Ectodermal cell (in vitro differentiated cells): ENCODE data around the gene KIF17.

ENCODE experiments used
- H3K27ac ChIP-seq: 2 replicates; pipeline ENCODE4 v1.7.0; 2013; ENCODE audit warnings: mild to moderate bottlenecking, low read depth, low read length; ENCODE audit not compliant: insufficient read depth, poor library complexity, severe bottlenecking
- H3K27me3 ChIP-seq: 2 replicates; pipeline ENCODE4 v1.7.0; 2013; ENCODE audit warnings: mild to moderate bottlenecking, low read length; ENCODE audit not compliant: insufficient read depth, control insufficient read depth, poor library complexity, severe bottlenecking
- H3K36me3 ChIP-seq: one replicate; pipeline ENCODE4 v1.7.0; 2013; ENCODE audit warnings: low read length; ENCODE audit not compliant: control insufficient read depth, insufficient read depth
- H3K4me1 ChIP-seq: one replicate; pipeline ENCODE4 v1.7.0; 2013; ENCODE audit warnings: low read length; ENCODE audit not compliant: control insufficient read depth, insufficient read depth
- H3K4me3 ChIP-seq: 2 replicates; pipeline ENCODE4 v1.7.0; 2013; ENCODE audit warnings: low read depth, low read length, control low read depth; ENCODE audit not compliant: insufficient read depth
- H3K9me3 ChIP-seq: 2 replicates; pipeline ENCODE4 v1.7.0; 2013; ENCODE audit warnings: mild to moderate bottlenecking, low read length, moderate library complexity; ENCODE audit not compliant: control insufficient read depth
- WGBS, 2 experiments: methylation state at CpG; one replicate each; pipeline ENCODE4 v1.1.7; 2013; ENCODE audit warnings: missing lambda C conversion rate in 2 of 2; 5-methylcytosine and 5-hydroxymethylcytosine counted together

Gene KIF17

DNA sequence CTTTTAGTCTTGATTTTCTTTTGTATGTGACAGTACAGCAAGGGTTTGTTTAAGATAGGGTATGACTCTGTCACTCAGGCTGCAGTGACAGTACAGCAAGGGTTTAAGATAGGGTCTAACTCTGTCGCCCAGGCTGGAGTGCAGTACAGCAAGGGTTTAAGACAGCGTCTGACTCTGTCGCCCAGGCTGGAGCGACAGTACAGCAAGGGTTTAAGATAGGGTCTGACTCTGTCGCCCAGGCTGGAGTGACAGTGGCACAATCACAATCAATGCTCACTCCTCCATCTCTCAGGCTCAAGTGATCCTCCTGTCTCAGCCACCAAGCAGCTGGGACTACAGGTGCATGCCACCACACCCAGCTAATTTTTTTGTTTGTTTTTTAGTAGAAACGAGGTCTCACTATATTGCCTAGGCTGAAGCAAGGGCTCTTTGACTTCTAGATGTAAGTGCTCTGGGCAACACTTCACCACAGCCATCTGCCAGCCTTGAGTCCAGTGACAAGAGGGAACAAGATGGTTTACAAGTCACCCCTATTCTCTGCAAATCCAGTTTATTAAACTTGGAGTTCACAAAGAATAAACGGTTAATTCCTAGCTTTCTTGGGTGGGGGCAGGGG, 15.7 kb upstream of the KIF17 start:
- Histone ChIP-seq H3K27ac (no peak overlapping the region), H3K4me1 (peaks cover 20% of the 10 kb centered on the region), H3K4me3 (no peak overlapping the region), H3K9me3 (no peaks in the 10 kb centered on the region), H3K27me3 (peaks cover 48% of the 10 kb centered on the region), H3K36me3 (no peaks in the 10 kb centered on the region)
- 48 to 50% methylated on average over 7 of the region's 7 CpGs for WGBS, 2 experiments

DNA sequence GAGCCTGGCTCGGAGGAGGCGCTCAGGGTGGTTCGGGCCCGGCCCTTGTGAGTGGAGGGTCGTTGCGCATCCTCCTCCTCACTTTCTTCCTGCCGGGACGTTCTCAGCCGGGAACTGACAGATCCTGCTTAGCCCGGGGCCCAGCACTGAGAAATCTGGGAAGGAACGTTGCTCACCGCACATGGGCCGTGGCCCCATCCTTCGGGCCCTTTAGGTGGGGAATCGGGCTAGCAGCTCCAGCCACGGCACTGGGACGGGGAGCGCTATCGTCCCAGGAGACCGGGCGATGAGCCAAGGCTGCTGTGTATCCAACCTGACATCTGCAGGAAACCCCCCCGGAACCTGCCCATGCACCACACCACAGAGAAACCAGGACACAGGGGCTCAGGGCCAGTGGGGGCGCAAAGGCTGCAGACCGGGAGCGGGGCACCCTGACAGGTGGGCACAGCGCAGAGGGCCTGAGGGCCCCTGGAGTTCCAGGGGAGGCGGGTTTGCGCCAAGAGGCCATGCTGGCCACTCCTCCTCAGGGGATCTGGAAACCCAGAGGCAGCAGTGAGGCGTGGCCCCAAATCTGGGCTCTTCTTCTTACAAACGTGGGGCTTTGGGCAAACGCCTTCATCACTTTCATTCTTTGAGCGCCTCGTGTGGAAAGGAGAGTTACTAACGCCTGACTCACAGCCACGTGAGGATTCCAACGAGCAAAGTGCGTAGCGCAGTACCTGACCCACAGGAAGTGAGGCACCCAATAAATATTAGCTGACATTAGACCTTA, 15.0 kb upstream of the KIF17 start, which contains the start of gene SH2D5:
Gene SH2D5 (minus strand): TSS at position 116 of the 772 bp plus-strand sequence. CDS start 4,659 bp downstream, outside the sequence.
- Histone ChIP-seq H3K9me3 (no peaks in the 10 kb centered on the region), H3K27ac (no peak within 1 kb of the TSS), H3K27me3 (peaks cover 48% of the 10 kb centered on the region), H3K36me3 (no peaks in the 10 kb centered on the region), H3K4me3 (peak within 1 kb of the TSS; percentile 43), H3K4me1 (peaks cover 26% of the 10 kb centered on the region)
- 2 to 3% methylated on average over 38 of the region's 38 CpGs for WGBS, 2 experiments

DNA sequence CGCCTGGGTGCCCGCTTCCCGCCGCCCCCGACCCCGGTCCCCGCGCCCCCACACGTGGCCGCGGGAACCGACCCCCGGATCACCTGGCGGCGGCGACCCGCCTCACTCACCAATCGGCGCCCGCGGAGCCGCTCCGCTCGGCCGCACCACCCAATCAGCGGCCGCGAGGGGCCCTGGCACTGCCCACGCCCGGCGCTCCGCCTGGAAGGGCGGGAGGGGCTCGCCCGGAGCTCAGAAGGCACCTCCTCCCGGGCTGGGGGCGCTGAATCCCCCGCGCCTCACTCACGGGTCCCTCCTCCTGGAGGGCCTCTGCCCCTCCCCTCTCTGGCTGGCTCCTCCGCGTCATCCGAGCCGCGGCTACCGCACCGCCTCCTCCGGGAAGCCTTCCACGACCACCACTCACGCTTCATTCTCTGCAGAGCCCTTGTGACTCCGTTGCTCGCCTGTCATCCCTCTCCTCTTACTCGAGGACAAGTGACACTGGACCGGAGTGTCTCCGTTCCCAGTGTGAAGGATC, 14.3 kb upstream of the KIF17 start:
- no peak overlapping the region for H3K27ac ChIP-seq
- WGBS, 2 experiments: 0% methylated on average over 55 of the region's 55 CpGs

DNA sequence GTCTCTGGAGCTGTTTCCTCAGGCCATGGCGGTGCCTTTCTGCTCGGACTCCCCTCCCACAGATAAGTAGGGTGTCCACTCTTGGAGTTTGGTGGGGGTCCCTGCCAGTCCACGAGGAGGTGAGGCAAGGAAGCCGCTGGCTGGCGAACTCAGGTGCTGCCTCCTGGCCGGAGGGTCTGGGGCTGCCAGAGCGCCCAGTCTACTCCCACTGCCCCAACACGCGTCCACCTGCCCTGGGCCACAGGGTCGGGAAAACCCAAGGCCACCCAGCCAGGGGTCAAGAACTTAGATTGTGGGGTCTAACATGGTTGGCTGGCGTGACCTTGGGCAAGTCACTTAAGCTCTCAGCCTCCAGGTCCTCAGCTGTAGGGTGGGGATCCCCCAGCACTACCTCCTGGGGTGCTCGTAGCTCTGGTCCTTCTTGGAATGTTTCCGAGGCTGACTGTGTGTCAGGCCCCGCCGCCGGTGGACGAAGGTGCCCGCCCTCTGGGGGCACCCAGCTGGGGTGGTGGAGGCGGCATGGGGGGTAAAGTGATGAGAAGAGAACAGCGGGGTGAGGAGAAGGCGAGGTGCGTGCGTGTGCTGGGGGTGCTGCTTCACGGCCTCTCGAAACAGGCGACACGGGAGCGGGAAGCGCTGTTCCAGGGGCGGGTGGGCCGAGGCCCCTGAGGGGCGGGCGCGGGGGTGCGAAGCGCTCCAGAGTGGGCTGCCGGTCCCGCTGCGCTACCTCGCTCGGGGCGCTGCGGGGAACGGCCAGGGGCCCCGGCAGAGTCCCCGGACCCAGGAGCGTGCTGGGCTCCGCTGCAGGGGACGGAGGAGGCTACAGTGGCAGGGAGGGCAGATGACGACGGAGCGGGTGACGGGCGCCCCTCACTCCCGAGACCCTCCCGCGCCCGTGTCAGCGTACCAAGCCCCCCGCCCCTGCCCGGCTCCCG, 13.5 kb upstream of the KIF17 start:
- Histone ChIP-seq H3K36me3 (no peaks in the 10 kb centered on the region), H3K9me3 (no peaks in the 10 kb centered on the region), H3K4me3 (peak overlapping the region; percentile 43), H3K27me3 (peaks cover 48% of the 10 kb centered on the region), H3K27ac (no peak overlapping the region), H3K4me1 (peaks cover 26% of the 10 kb centered on the region)
- 20% methylated on average over 62 of the region's 62 CpGs for WGBS, 2 experiments

More for the DNA sequence above, 14.3 kb upstream of the KIF17 start:
- H3K4me1 ChIP-seq: peaks cover 26% of the 10 kb centered on the region
- H3K9me3 ChIP-seq: no peaks in the 10 kb centered on the region
- peaks cover 48% of the 10 kb centered on the region for H3K27me3 ChIP-seq
- H3K36me3 ChIP-seq: no peaks in the 10 kb centered on the region
- peak overlapping the region; percentile 43 for H3K4me3 ChIP-seq

- H3K9me3 ChIP-seq: no peaks in the 10 kb centered on the region
- WGBS, 2 experiments: 83 to 85% methylated on average over 4 of the region's 4 CpGs
- no peak overlapping the region for H3K4me3 ChIP-seq
- H3K27me3 ChIP-seq: peaks cover 48% of the 10 kb centered on the region
- peaks cover 26% of the 10 kb centered on the region for H3K4me1 ChIP-seq
- no peak overlapping the region for H3K27ac ChIP-seq
- no peaks in the 10 kb centered on the region for H3K36me3 ChIP-seq
These were observed 12.9 kb upstream of the KIF17 start for GRCh38 chr1:20730690-20731056.

GRCh38 chr1:20729990-20730689, 12.3 kb upstream of the KIF17 start:
- H3K4me1 ChIP-seq: peaks cover 26% of the 10 kb centered on the region
- WGBS, 2 experiments: 41 to 47% methylated on average over 19 of the region's 19 CpGs
- no peaks in the 10 kb centered on the region for H3K36me3 ChIP-seq
- no peak overlapping the region for H3K27ac ChIP-seq
- H3K27me3 ChIP-seq: peaks cover 48% of the 10 kb centered on the region
- H3K9me3 ChIP-seq: no peaks in the 10 kb centered on the region
- no peak overlapping the region for H3K4me3 ChIP-seq

DNA sequence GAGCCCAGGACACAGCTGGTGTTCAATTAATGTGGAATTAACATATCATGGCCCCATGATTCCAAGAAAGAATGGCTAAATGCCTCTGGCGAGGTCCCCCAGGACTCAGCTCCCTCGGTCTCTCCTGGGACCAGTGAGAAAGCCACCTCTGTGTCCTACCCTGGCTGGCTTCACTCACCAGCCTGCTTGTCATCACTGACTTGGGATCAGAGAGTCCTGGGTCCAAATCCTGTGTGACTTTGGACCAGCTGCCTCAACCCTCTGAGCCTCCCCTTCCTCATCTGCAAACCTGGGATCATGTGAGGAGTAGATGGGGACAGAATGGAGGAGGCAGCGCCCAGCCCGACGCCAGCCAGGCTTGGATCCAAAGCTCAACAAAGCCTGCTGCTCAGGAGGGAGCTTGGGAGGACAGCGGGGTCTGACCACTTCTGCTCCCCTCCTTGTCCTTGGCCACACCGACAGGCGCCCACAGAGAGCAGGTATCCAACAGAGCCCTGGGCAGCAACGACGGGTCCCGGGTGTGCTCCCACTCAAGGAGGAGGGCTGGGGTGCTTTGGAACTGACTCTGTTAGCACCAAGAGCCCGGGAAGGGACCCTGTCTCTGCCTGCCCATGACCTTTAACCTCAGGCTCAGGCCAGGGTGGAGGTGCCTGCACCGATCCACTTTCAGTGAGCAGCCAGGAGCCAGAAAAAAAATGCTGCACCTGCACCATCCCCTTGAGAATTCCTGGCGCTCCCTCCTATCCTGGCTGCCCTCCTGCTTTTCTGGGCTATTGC, 11.5 kb upstream of the KIF17 start:
- Histone ChIP-seq H3K27me3 (peaks cover 48% of the 10 kb centered on the region), H3K9me3 (no peaks in the 10 kb centered on the region), H3K36me3 (no peaks in the 10 kb centered on the region), H3K27ac (no peak overlapping the region), H3K4me1 (peaks cover 26% of the 10 kb centered on the region), H3K4me3 (no peak overlapping the region)
- 73 to 74% methylated on average over 14 of the region's 14 CpGs for WGBS, 2 experiments

DNA sequence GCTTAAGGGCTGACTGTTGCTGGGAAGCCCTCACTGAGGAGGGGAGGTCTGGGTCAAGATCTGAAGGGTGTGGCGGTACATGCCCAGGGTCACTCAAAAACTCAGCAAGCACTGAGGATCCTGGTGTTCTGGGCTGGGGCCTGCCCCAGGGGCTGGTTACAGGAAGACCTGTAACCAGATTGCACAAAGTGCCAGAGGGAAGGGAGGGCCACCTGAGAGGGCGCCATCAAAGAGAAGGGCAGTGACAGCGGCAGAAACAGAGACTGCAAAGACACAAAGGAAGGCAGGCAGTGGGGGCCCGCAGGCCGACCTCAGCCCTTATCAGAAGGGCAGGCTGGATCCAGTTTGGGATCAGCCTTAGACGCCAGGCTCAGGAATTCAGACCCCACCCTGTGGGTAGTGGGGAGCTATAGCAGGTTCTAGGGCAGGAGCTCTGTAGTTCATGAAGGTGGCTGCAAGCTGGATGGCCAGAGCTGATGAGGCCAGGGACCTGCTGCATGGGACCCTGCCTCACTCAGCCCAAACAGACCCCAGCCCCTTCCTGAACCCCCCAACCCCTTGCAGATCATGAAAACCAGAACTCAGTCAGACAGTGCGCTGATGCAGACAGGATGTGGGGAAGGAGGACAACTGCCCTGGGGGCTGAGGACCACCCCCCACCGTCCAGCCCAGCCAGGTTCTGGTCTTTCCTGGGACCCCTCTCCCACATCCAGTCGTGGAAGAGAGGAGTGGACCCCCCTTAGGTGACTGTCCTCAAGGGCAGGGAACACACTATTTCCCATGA, 10.8 kb upstream of the KIF17 start:
- H3K27me3 ChIP-seq: peaks cover 41% of the 10 kb centered on the region
- H3K9me3 ChIP-seq: no peaks in the 10 kb centered on the region
- WGBS, 2 experiments: 77 to 80% methylated on average over 9 of the region's 9 CpGs
- H3K4me3 ChIP-seq: no peak overlapping the region
- H3K36me3 ChIP-seq: no peaks in the 10 kb centered on the region
- H3K4me1 ChIP-seq: peaks cover 26% of the 10 kb centered on the region
- H3K27ac ChIP-seq: no peak overlapping the region
